ENCODE results near the gene ZSWIM7. TPM values are rescaled to one million over a fixed set of nuclear protein-coding genes. Genes with fewer than 3 reads are reported as not detected.

ZSWIM7 gene
- polyA plus RNA-seq, 3 donors: 43.1 to 70.1 (median 67.1) TPM

- Mint-ChIP-seq H3K36me3 (peaks cover 35 to 38% of the 10 kb centered on the region in 2 donors), H3K27me3 (ENCODE audit: low read depth in 3 of 3) (peaks cover 0 to 3% (median 2%) of the 10 kb centered on the region in 3 donors), H3K9me3 (no peaks in the 10 kb centered on the region), H3K4me1 (peaks cover 38% of the 10 kb centered on the region), H3K27ac (peak overlapping the region in 1 of 7 donors; percentile 15), H3K4me3 (no peak overlapping the region)
- Histone ChIP-seq H3K9me3 (replicated peaks in 1 of 2; ENCODE audit: control insufficient read depth in 1 of 2, insufficient read depth in 1 of 2, low read length in 2 of 2) (no peaks in the 10 kb centered on the region), H3K4me1 (ENCODE audit: control insufficient read depth in 1 of 2, insufficient read depth in 2 of 2, low read length in 2 of 2) (peaks cover 21 to 30% of the 10 kb centered on the region in 2 donors), H3K79me2 (ENCODE audit: insufficient read depth, low read length) (peaks cover 9% of the 10 kb centered on the region), H3K27me3 (ENCODE audit: control insufficient read depth in 2 of 2, insufficient read depth in 2 of 2, low read length in 2 of 2) (no peaks in the 10 kb centered on the region), H3K4me2 (replicated peaks; ENCODE audit: extremely low read depth, low read length, poor library complexity, severe bottlenecking) (no peak overlapping the region), H3K36me3 (replicated peaks in 1 of 2; ENCODE audit: control insufficient read depth in 1 of 2, insufficient read depth in 2 of 2, low read length in 2 of 2) (peaks cover 0 to 10% of the 10 kb centered on the region in 2 donors), H3K4me3 (replicated peaks in 1 of 3; ENCODE audit: low read depth in 2 of 3, low read length in 3 of 3) (no peak overlapping the region), H2AFZ (ENCODE audit: insufficient read depth, low read depth, low read length, poor library complexity, severe bottlenecking) (no peak overlapping the region), H3K27ac (ENCODE audit: low read depth in 1 of 2, low read length in 2 of 2) (no peak overlapping the region), H4K20me1 (ENCODE audit: insufficient read depth, low read length) (no peaks in the 10 kb centered on the region), H3K9ac (ENCODE audit: insufficient read depth, low read length, poor library complexity, severe bottlenecking) (no peak overlapping the region)
- DNase-seq: no peak
- TF ChIP-seq CTCF (IDR thresholded peaks at IDR 0.05): no peak
- no CpG with 5 or more reads among the region's 7 CpGs for WGBS (ENCODE audit: insufficient coverage)
- intact Hi-C loops (cut with micrococcal nuclease): loop anchor here in 1 of 2 donors (5.0 kb wide), 1 partner anchor 45 kb away; the partner anchor contains the start of genes TTC19 and ZSWIM7
Measured at GRCh38 chr17:15952048-15952532, 47.4 kb downstream of the ZSWIM7 start.

- Mint-ChIP-seq H3K36me3 (peaks cover 34 to 36% of the 10 kb centered on the region in 2 donors), H3K4me3 (no peak overlapping the region), H3K27ac (peak overlapping the region in 3 of 7 donors; percentile 15 to 79 (median 46)), H3K4me1 (peaks cover 38% of the 10 kb centered on the region), H3K9me3 (peaks cover 0 to 2% (median 0%) of the 10 kb centered on the region in 7 donors), H3K27me3 (ENCODE audit: low read depth in 3 of 3) (peaks cover 2 to 5% (median 3%) of the 10 kb centered on the region in 3 donors)
- DNase-seq: no peak
- Histone ChIP-seq H3K4me1 (ENCODE audit: control insufficient read depth in 1 of 2, insufficient read depth in 2 of 2, low read length in 2 of 2) (peaks cover 27 to 30% of the 10 kb centered on the region in 2 donors), H3K4me2 (replicated peaks; ENCODE audit: extremely low read depth, low read length, poor library complexity, severe bottlenecking) (no peak overlapping the region), H3K36me3 (replicated peaks in 1 of 2; ENCODE audit: control insufficient read depth in 1 of 2, insufficient read depth in 2 of 2, low read length in 2 of 2) (peaks cover 0 to 10% of the 10 kb centered on the region in 2 donors), H3K27ac (ENCODE audit: low read depth in 1 of 2, low read length in 2 of 2) (no peak overlapping the region), H3K79me2 (ENCODE audit: insufficient read depth, low read length) (peaks cover 15% of the 10 kb centered on the region), H3K9me3 (replicated peaks in 1 of 2; ENCODE audit: control insufficient read depth in 1 of 2, insufficient read depth in 1 of 2, low read length in 2 of 2) (no peaks in the 10 kb centered on the region), H2AFZ (ENCODE audit: insufficient read depth, low read depth, low read length, poor library complexity, severe bottlenecking) (no peak overlapping the region), H3K4me3 (replicated peaks in 1 of 3; ENCODE audit: low read depth in 2 of 3, low read length in 3 of 3) (no peak overlapping the region), H3K9ac (ENCODE audit: insufficient read depth, low read length, poor library complexity, severe bottlenecking) (no peak overlapping the region), H3K27me3 (ENCODE audit: control insufficient read depth in 2 of 2, insufficient read depth in 2 of 2, low read length in 2 of 2) (no peaks in the 10 kb centered on the region), H4K20me1 (ENCODE audit: insufficient read depth, low read length) (no peaks in the 10 kb centered on the region)
- intact Hi-C loops (cut with micrococcal nuclease): loop anchor here in 1 of 2 donors (5.0 kb wide), 1 partner anchor 46 kb away; the partner anchor contains the start of genes TTC19 and ZSWIM7
- TF ChIP-seq CTCF (IDR thresholded peaks at IDR 0.05): no peak
- 95% methylated on average over 4 of the region's 6 CpGs for WGBS (ENCODE audit: insufficient coverage)
Measured at GRCh38 chr17:15951368-15952047, 48.0 kb downstream of the ZSWIM7 start.
